Endothelial cell of hepatic sinusoid (primary cell): ENCODE results near the gene APOA4.
"Not testable (repeated sequence)": the region's sequence is repeated elsewhere in the genome, so short reads cannot be mapped to it uniquely, and the experiment has no call there.

Source experiments
- in situ Hi-C: cut with HindIII; loops from 2 replicates; pipeline ENCODE4 v1.10.0; 2017; ENCODE audit warnings: low sequenced_read_pairs

Gene APOA4

GRCh38 chr11:116808262-116809175, 14.6 kb downstream of the APOA4 start:
- in situ Hi-C loops = no loop called here

DNA sequence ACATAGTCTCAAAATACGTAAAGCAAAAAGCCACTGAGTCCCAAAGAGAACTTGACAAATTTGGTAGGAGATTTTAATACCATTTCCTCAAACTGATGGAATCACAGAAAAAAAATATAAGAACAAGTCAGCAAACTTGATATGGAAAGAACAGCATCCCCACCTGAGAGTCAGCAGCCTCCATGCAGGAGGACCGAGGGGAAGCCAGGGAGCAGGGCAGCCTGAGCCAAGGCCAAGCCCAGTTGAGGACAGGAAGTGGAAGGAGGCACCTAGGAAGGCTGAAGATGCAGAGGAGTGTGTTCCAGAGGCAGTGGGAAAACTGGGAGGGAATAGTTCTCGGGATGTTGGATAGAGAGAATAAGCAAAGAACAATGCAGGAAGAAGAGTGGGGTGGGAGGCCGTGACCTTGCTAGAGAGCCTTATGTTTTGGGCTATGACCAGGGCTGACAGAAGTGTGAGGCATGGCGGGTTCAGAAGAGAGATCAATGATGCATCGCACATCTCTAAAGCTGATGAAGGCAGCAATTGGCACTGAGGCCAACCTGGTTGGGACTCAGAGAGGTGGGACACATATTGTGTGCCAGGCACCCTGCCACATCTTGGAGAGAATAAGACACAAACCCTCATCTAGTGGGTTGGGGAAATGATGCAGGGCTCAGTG, 15.4 kb downstream of the APOA4 start:
- in situ Hi-C loops = no loop called here

- in situ Hi-C loops = no loop called here
These were observed 19.1 kb downstream of the APOA4 start for GRCh38 chr11:116804001-116804400.

- in situ Hi-C loops = not testable (repeated sequence)
These were observed 21.4 kb downstream of the APOA4 start for GRCh38 chr11:116801662-116802061.

- in situ Hi-C loops = no loop called here
These were observed 22.5 kb downstream of the APOA4 start for GRCh38 chr11:116800610-116801009.

GRCh38 chr11:116798368-116798767, 24.7 kb downstream of the APOA4 start:
- in situ Hi-C loops = no loop called here

GRCh38 chr11:116797816-116798215, 25.3 kb downstream of the APOA4 start:
- in situ Hi-C loops = no loop called here

DNA sequence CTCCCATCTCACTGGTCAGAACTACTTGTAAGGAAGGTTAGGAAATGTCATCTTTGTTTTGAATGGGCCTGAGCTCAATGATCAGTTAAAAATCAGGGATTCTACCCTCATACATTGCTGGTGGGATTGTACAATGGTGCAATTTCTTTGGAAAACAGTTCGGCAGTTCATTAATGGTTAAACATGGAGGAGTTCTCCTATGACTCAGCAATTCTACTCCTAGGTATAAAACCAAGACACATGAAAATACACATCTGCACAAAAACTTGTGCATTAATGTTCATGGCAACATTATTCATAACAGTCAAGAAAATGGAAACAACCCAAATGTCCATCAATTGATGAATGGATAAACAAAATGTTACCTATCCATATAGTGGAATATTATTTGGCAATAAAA, 26.6 kb downstream of the APOA4 start:
- in situ Hi-C loops = no loop called here

- in situ Hi-C loops = no loop called here
These were observed 28.3 kb downstream of the APOA4 start for GRCh38 chr11:116794851-116795250.

DNA sequence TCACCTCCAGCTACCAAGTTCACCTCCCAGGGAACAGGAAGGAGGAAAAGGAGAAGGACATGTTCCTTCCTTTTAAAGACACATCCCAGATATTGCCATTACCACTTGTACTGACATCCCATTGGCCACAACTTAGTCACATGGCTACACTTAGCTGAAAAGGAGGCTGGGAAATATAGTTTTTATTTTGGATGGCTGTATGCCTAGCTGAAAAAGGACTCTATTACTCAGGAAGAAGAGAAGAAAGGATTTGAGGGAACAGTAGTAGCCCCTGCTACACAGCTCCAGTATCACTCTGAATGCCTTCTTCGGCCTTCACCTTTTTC, 29.4 kb downstream of the APOA4 start:
- in situ Hi-C loops = no loop called here

- in situ Hi-C loops = no loop called here
These were observed 30.0 kb downstream of the APOA4 start for GRCh38 chr11:116792869-116793771.

GRCh38 chr11:116792144-116792868, 30.8 kb downstream of the APOA4 start:
- in situ Hi-C loops = no loop called here

DNA sequence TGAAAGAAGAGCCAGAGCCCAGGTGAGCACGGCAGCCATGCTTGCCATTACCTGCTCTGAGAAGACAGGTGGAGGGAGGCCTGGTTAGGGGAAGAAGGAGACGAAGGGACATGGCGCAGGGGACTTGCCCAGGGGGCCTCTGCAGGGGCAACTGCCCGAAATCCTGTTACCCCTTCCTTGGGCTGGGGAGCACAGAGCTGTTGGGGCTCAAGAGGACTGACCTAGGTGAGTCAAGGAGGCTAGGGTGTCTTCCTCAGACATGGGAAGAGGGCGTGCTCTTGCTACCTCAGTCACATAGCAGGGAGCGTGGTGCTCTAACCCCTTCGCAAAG, 31.3 kb downstream of the APOA4 start, which contains the start of gene APOA5:
Gene APOA5 (minus strand): TSS at position 67 of the 331 bp plus-strand sequence. CDS start 19 bp downstream, at position 48.
- in situ Hi-C loops = no loop called here

GRCh38 chr11:116791002-116791812, 31.9 kb downstream of the APOA4 start:
- in situ Hi-C loops = no loop called here

- in situ Hi-C loops = no loop called here
These were observed 32.7 kb downstream of the APOA4 start for GRCh38 chr11:116790167-116791001.

GRCh38 chr11:116788975-116789374, 34.1 kb downstream of the APOA4 start:
- in situ Hi-C loops = no loop called here

GRCh38 chr11:116788534-116788933, 34.6 kb downstream of the APOA4 start:
- in situ Hi-C loops = no loop called here

GRCh38 chr11:116787786-116788486, 35.2 kb downstream of the APOA4 start, which contains the start of gene ZPR1:
Gene ZPR1 (minus strand): TSS chr11:116788023. CDS start chr11:116787990, 33 bp downstream.
- in situ Hi-C loops = no loop called here
